HG02571 (cell line): ENCODE results near the gene MIF4GD.
"Not testable (repeated sequence)": the region's sequence is repeated elsewhere in the genome, so short reads cannot be mapped to it uniquely, and the experiment has no call there.

Experiments
- ATAC-seq: cut with Tn5 transposase; IDR thresholded peaks from one replicate; pipeline ENCODE4 v1.9.1; 2021; ENCODE audit warnings: mild to moderate bottlenecking, moderate library complexity; ENCODE audit not compliant: unreplicated experiment

Gene MIF4GD

GRCh38 chr17:75288770-75289114 lies 17.7 kb upstream of the MIF4GD start:
- ATAC-seq: peak; percentile 14

- no peak for ATAC-seq
Observed at GRCh38 chr17:75288359-75288758, 17.3 kb upstream of the MIF4GD start.

DNA sequence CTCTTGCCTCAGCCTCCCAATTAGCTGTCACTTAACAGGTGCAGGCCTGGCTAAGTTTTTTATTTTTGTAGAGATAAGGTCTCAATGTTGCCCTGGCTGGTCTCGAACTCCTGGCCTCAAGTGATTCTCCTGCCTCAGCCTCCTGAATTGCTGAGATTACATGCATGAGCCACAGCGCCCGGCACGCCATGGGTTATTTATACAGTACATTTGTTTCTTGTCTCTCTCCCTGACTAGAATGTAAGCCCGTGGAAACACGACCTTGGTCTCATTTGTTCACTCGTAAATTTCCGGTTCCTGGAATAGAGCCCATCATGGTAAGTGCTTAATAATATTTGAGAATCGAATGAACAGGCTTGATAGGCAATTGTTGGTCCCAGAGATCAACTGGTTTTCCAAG lies 16.2 kb upstream of the MIF4GD start:
- no peak for ATAC-seq

DNA sequence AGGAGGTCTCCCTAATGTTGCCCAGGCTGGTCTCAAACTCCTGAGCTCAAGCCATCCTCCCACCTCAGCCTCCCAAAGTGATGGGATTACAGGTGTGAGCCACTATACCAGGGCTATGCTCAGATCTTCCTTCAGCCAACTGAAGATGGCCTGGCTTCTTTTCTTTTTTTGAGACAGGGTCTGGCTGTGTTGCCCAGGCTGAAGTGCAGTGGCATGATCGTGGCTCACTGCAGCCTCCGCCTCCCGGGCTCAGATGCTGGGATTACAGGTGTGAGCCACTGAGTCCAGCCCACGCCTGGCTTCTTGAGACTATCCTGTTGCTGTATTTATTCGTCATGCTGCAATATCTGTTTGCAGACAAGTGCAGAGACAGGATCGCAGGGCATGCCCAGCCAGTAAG lies 14.1 kb upstream of the MIF4GD start:
- ATAC-seq: no peak

DNA sequence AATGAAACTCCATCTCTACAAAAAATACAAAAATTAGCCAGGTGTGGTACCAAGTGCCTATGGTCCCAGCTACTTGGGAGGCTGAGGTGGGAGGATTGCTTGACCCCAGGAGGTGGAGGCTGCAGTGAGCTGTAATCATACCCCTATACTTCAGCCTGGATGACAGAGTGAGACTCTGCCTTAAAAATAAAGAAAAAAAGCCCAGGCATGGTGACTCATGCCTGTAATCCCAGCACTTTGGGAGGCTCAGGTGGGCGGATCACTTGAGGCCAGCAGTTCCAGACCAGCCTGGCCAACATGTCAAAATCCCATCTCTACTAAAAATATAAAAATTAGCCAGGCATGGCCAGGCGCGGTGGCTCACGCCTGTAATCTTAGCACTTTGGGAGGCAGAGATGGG lies 9.2 kb upstream of the MIF4GD start:
- not testable (repeated sequence) for ATAC-seq

DNA sequence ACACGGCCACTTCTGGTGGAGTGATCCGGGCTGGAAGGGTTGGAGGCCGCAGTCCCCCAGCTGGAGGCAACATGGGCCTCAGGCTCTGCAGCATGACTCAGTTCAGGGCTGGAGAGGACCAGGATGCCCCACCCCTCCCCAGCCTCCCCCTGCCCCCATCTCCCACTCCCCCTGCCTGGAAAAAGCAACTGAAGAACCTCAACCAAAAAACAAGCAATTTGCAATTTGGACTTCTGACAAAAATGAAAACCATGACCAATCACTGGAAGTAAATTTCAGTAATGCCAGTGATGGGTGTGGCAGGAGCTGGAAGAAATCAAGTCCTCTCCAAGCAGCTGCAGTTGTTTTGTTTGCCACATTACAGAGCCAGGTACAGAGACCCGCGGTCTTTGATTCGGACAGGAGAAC lies 6.6 kb upstream of the MIF4GD start:
- ATAC-seq: no peak

DNA sequence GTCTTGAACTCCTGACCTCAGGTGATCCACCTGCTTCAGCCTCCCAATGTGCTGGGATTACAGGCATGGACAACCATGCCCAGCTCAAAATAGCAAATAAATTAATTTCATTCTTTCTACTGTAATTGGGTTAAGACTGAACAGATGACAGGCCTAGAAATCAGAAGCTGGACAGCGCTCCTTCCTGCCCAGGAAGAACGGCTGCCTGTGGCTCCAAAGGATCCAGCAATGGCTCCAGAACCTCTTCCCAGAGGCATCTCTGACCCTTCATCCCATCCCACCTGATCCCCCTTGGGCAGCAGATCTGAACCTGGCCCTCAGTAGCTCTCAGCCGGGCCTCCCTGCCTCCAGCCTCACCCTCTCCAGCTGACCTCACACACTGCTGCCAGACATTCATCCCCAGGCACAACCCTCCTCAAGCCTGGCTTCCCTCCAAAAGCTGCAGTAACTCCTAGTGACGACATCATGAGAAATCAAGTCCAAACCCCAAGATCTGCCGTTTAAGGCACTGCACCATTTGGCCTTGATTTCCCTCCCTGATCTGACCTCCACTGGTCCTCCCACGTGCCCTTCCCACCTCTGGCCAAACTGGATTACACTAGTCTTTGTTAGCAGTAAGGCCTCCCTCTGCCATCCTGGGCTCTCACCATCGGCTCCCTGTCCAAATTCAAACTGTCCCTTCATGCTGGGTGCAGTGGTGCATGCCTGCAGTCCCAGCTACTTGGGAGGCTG lies 3.1 kb upstream of the MIF4GD start:
- no peak for ATAC-seq

- no peak for ATAC-seq
Observed at GRCh38 chr17:75272848-75273184, 1.8 kb upstream of the MIF4GD start.

GRCh38 chr17:75271955-75272847 lies 1.2 kb upstream of the MIF4GD start:
- no peak for ATAC-seq

DNA sequence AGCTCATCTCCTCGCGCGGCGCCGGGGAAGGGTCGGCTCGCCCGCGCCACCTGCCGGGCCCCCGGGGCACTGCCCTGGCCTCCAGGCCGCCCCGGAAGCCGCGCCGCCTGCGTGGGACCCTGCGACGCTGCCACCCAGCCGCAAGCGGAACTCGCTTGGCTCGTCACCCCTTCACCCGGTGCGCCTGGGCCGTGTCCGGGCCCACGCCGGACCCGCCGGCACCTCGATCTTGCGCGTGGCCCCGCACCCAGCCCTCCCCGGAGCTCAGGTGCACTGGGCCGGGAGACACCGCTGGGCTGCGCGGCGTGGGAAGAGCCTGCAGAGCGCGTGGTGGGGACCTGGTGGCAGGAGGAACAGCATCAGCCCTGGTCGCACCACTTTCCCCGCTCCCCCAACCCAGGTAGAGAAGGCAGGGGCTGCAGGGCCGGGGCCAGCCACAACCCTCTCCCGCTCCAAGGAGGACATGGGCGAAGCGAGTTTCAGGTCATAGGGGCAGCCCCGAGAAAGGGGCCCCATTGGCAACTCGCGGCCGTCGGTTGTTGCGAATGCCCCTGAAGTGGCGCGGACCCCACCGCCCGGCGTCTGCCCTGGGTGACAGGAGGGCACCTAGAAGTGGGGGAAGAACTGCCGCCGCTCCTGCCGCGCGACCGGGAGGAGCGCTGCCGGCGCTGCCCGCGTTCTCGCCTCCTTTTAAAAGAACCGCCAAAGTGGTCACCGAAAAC lies 363 bp upstream of the MIF4GD start:
- ATAC-seq: peak; percentile 63

DNA sequence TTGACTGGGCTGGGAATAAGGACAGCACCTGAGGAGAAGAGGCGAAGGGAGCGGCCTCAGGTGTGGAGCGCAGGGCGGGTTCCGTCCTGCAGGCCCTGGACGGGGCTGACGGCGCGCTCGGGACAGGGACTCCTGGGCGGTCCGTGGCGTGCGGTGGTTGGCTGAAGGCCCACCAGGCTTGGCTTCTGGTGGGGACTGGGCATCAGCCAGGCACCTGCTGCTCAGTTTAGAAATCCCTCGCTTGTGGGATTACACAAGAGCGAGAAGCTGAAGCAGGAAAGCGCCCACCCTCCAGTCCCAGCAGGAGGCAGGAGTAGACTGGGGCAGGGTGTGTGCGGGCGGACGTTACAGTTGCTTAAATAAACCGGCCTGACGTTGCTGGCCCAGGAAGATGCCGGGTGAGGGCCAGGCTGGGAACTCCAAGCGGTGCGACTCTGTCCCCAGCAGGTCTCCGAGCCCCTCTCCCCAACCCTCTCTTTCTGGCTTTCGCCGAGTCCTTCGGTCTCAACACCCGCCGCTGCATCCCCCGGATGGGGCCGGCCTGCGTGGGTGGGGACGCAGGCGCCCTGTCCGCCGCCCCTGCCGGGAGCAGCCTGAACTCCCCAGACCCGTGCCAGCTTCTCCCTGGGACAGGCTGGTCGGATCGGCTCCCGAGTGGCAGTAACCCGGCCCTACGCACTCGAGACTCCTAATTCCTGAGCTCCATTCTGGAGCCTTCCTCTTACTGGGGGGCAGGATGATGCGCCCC lies 639 bp downstream of the MIF4GD start:
- peak; percentile 28 for ATAC-seq

GRCh38 chr17:75269844-75270217 lies 1.2 kb downstream of the MIF4GD start:
- no peak for ATAC-seq

- no peak for ATAC-seq
Observed at GRCh38 chr17:75267411-75268232, 3.4 kb downstream of the MIF4GD start.

- ATAC-seq: no peak
Observed at GRCh38 chr17:75267153-75267410, 3.9 kb downstream of the MIF4GD start.

DNA sequence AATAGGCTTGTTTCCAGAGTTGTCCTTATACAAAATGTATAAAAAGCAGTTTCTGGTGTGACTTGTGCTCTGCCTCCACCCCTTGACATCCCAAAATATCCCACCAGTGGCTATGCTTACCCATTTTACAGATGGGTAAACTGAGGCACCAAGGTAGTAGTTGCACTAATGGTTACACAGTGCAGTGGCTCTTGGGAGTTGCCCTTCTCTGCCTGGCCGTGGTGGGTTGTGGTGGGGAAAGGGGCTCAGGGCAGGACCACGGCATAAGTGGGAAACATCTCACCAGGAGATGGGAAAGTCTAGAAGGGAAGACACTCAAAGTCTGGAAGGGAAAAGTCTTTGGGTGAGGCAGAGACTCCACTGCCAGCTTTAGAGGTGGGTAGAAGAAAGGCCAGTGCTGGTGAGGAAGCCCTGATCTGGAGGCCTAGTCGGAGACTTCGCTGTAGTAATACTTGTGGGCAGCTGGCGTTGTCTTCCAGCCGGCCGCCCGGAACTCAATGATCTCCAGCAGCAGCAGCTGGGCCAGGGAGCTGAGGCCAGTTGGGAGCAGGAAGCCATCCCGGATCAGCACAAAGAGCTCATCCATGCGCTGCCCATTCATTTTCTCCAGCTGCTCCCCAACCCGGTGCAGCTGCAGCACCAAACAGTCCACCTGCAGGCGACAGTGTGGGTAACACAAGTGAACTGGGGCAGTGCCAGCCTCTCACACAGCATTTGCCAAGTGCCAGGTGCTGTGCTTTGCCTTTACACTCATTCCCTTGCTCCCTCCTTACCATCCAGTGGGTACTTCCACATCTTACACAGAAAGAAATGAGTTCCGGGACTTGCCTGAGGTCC lies 4.5 kb downstream of the MIF4GD start:
- no peak for ATAC-seq

DNA sequence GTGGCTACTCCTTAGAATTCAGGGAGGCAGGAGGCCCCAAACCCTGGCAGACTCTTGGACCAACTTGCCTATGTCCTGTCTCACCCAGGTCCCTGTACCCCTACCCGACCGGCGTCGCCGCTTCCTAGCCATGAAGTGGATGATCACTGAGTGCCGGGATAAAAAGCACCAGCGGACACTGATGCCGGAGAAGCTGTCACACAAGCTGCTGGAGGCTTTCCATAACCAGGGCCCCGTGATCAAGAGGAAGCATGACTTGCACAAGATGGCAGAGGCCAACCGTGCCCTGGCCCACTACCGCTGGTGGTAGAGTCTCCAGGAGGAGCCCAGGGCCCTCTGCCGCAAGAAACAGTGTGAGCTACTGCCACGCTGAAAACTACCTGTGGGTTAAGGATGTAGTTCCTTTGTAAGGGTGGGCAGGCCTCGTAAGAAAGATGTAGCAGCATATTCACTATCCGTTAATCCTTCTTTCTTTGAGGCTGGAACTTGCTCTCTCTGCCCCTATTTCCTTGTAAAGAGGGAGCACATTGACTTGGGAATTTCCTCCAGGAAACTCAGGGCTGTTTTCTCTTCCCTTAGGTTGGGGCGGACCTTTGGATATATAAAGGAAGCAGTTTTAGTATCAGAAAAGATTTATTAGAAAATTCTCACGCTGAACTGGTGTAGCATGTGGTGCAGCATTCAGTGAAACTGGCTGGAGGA lies 5.3 kb downstream of the MIF4GD start:
- ATAC-seq: no peak

- ATAC-seq: no peak
Observed at GRCh38 chr17:75263055-75263454, 8.0 kb downstream of the MIF4GD start.

DNA sequence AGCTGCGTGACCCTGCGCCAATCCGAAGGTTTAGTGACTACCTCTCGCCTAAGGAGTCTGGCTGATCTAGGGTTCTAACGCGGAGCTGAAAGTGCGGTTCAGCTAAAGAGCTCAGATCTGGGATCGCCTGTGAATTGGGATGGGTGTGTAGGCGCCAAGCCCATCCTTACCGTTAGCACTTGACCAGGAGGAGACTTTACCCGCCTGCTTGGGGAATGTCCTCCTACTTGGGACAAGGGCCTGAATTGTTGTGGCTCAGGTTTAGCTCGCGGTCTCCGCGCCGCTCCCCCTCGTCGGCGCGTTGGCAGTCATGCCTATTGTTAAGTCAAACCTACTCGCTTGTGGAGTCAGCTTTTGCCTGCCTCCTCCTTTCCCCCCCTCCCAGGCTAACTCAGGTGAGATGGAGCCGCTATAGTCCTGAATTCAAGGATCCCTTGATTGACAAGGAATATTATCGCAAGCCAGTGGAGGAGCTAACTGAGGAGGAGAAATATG lies 8.9 kb downstream of the MIF4GD start:
- ATAC-seq: no peak
